ENCODE data around the gene WNT3A.
A peak's percentile ranks its signal among the peaks of the same experiment; 100 is the strongest.

WNT3A gene

GRCh38 chr1:228034954-228035837, 28.4 kb downstream of the WNT3A start:
- no peak overlapping the region for H3K27ac ChIP-seq (ENCODE audit: insufficient read depth, low read depth, low read length, poor library complexity, severe bottlenecking)
- H3K27me3 ChIP-seq (ENCODE audit: control insufficient read depth, insufficient read depth, low read length, poor library complexity, severe bottlenecking), result peaks cover 42% of the 10 kb centered on the region
- WGBS, 2 experiments, result 87 to 89% methylated on average over 16 of the region's 16 CpGs
- H3K36me3 ChIP-seq (ENCODE audit: control insufficient read depth, insufficient read depth, low read length), result no peaks in the 10 kb centered on the region
- H3K4me1 ChIP-seq (ENCODE audit: control insufficient read depth, insufficient read depth, low read length), result peaks cover 45% of the 10 kb centered on the region
- no peaks in the 10 kb centered on the region for H3K9me3 ChIP-seq (ENCODE audit: control insufficient read depth, low read length)
- no peak overlapping the region for H3K4me3 ChIP-seq (ENCODE audit: insufficient read depth, low read depth, low read length)

DNA sequence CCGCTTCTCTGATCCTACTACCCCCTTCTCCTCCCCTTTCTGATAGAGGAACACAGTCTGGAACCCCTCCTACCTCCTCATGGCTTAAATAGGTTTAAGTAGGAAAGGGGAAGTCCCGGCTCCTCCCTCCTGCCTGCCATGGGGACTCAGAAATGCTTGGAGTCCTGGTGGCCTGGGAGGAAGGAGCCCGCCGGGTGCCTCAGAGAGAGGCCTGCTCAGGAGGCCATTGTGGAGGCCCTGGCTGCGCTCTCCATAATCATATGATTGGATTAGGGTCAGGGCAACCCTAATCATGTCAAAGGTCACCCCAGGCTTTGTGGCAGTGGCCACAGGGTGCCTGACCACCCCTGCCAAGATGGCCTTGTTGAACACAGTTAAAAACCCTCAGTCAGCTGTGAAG, 29.0 kb downstream of the WNT3A start:
- Histone ChIP-seq H3K27me3 (ENCODE audit: control insufficient read depth, insufficient read depth, low read length, poor library complexity, severe bottlenecking) (peaks cover 43% of the 10 kb centered on the region), H3K27ac (ENCODE audit: insufficient read depth, low read depth, low read length, poor library complexity, severe bottlenecking) (no peak overlapping the region), H3K36me3 (ENCODE audit: control insufficient read depth, insufficient read depth, low read length) (no peaks in the 10 kb centered on the region), H3K4me1 (ENCODE audit: control insufficient read depth, insufficient read depth, low read length) (peaks cover 45% of the 10 kb centered on the region), H3K9me3 (ENCODE audit: control insufficient read depth, low read length) (no peaks in the 10 kb centered on the region), H3K4me3 (ENCODE audit: insufficient read depth, low read depth, low read length) (no peak overlapping the region)
- WGBS, 2 experiments, result 25 to 41% methylated on average over 4 of the region's 5 CpGs

DNA sequence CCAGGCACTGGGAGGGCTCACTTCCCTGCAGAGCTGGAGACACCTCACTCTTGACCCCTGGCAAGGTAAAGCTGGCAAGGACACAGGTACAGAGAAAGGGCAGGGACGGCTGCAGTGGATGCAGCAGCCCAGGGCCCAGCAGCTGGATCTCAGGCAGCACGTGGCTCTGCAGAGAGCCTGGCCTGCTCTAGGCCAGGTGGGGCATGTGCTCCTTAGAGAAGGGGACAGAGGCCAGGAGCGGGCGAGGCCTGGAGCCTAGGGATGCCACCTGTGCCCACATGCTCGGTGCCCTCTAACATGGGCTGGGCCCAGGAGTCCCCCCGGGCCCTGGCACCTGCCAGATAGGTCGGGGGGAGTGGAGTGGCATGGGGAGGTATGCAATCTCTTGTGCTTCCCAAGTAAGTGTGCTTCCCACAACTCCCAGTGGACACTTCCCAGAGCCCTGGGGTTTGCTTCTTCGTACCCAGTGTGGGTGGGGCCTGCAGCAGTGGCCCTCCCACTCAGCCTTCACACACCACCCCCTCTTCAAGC, 30.0 kb downstream of the WNT3A start:
- WGBS, 2 experiments, result 66 to 72% methylated on average over 8 of the region's 8 CpGs
- Histone ChIP-seq H3K27ac (ENCODE audit: insufficient read depth, low read depth, low read length, poor library complexity, severe bottlenecking) (peak overlapping the region; percentile 88), H3K9me3 (ENCODE audit: control insufficient read depth, low read length) (no peaks in the 10 kb centered on the region), H3K27me3 (ENCODE audit: control insufficient read depth, insufficient read depth, low read length, poor library complexity, severe bottlenecking) (peaks cover 50% of the 10 kb centered on the region), H3K4me1 (ENCODE audit: control insufficient read depth, insufficient read depth, low read length) (peaks cover 45% of the 10 kb centered on the region), H3K4me3 (ENCODE audit: insufficient read depth, low read depth, low read length) (peak overlapping the region; percentile 0), H3K36me3 (ENCODE audit: control insufficient read depth, insufficient read depth, low read length) (no peaks in the 10 kb centered on the region)

DNA sequence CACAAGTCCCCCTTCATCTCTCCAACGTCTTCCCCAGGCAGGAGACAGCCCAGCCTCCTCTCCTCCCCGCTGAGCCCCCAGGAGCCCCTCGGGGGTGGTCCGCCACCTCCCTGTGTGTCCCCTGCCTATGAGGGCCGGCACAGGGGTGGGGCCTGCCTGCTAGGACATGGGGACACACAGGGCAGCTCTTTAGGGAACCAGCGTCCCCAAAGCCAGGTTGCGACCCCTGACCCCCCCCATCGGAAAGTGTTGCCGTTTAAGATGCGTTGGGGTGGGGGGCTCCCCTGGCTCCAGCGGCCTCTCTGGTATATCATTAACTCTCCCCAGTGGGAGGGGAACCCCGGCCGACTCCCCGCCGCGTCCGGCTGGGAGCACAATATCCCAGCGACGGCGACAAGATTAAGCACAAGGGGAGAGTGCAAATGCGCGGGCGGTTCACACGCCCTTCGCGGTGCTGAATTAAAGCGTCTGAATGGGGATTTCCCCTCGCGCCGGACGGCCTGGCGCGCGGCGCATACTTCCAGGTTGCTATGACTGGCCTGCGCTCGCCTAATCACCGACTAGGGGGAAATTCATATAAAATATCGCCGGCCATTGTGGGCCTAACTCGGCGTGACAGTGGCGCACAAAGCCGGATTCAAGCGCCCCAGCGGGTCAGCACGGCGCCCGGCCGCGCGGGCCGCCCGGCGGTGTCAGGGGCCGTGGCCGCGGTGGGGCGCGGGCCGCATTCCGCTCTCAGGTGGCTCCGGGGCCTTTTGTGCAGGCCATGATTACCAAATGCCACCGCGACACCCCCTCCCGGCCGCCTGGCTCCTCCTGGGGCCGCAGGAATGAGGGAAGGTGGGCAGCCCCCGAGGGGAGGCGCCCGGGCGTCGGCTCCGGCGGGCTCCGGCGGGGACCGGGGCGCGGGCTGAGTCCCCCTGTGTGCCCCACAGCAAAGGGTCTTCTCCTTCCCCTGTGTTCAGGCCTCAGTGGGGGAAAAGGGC, 30.9 kb downstream of the WNT3A start:
- peak overlapping the region; percentile 88 for H3K27ac ChIP-seq (ENCODE audit: insufficient read depth, low read depth, low read length, poor library complexity, severe bottlenecking)
- H3K4me1 ChIP-seq (ENCODE audit: control insufficient read depth, insufficient read depth, low read length), result peaks cover 45% of the 10 kb centered on the region
- peaks cover 50% of the 10 kb centered on the region for H3K27me3 ChIP-seq (ENCODE audit: control insufficient read depth, insufficient read depth, low read length, poor library complexity, severe bottlenecking)
- WGBS, 2 experiments, result 3 to 4% methylated on average over 80 of the region's 80 CpGs
- no peaks in the 10 kb centered on the region for H3K9me3 ChIP-seq (ENCODE audit: control insufficient read depth, low read length)
- H3K36me3 ChIP-seq (ENCODE audit: control insufficient read depth, insufficient read depth, low read length), result no peaks in the 10 kb centered on the region
- peak overlapping the region; percentile 0 for H3K4me3 ChIP-seq (ENCODE audit: insufficient read depth, low read depth, low read length)

DNA sequence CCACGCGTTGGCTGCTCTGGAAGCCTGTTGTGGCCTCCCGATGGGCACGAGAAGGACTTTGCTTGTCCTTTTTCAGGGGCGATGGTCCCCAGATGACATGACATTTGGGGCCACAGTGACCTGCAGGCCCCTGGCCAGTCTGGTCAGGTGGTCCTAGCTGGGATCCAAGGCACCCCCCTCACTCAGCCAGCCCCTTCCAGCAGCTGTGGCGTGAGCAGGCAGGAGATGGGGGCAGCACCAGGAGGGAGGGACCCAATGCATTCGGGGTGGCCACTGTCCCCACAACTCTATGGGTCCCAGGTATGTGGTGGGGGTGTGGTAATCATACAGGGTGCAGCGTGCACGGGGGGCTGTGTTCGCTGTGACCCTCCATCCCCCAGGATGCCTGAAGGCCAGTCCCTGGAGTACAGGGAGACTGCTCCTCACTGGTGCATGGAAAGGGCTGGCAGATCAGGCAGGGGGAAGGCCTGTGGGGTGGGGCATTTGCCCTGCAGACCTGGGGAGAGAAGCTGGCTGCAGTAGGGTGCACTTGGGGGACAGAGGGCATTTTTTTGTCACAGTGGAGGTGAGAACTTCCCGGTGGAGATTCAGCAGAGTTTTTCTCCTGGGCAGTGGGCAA, 31.7 kb downstream of the WNT3A start:
- Histone ChIP-seq H3K27me3 (ENCODE audit: control insufficient read depth, insufficient read depth, low read length, poor library complexity, severe bottlenecking) (peaks cover 52% of the 10 kb centered on the region), H3K4me1 (ENCODE audit: control insufficient read depth, insufficient read depth, low read length) (peaks cover 45% of the 10 kb centered on the region), H3K4me3 (ENCODE audit: insufficient read depth, low read depth, low read length) (peak overlapping the region; percentile 0), H3K27ac (ENCODE audit: insufficient read depth, low read depth, low read length, poor library complexity, severe bottlenecking) (peak overlapping the region; percentile 84), H3K9me3 (ENCODE audit: control insufficient read depth, low read length) (no peaks in the 10 kb centered on the region), H3K36me3 (ENCODE audit: control insufficient read depth, insufficient read depth, low read length) (no peaks in the 10 kb centered on the region)
- WGBS, 2 experiments, result 64 to 67% methylated on average over 11 of the region's 11 CpGs

GRCh38 chr1:228039006-228039903, 32.5 kb downstream of the WNT3A start:
- H3K36me3 ChIP-seq (ENCODE audit: control insufficient read depth, insufficient read depth, low read length), result no peaks in the 10 kb centered on the region
- WGBS, 2 experiments, result 81 to 87% methylated on average over 8 of the region's 8 CpGs
- H3K4me1 ChIP-seq (ENCODE audit: control insufficient read depth, insufficient read depth, low read length), result peaks cover 46% of the 10 kb centered on the region
- H3K27me3 ChIP-seq (ENCODE audit: control insufficient read depth, insufficient read depth, low read length, poor library complexity, severe bottlenecking), result peaks cover 54% of the 10 kb centered on the region
- no peak overlapping the region for H3K27ac ChIP-seq (ENCODE audit: insufficient read depth, low read depth, low read length, poor library complexity, severe bottlenecking)
- H3K9me3 ChIP-seq (ENCODE audit: control insufficient read depth, low read length), result no peaks in the 10 kb centered on the region
- H3K4me3 ChIP-seq (ENCODE audit: insufficient read depth, low read depth, low read length), result no peak overlapping the region

GRCh38 chr1:228039986-228040385, 33.2 kb downstream of the WNT3A start:
- WGBS, 2 experiments, result 88 to 93% methylated on average over 3 of the region's 3 CpGs
- Histone ChIP-seq H3K9me3 (ENCODE audit: control insufficient read depth, low read length) (no peaks in the 10 kb centered on the region), H3K27ac (ENCODE audit: insufficient read depth, low read depth, low read length, poor library complexity, severe bottlenecking) (no peak overlapping the region), H3K27me3 (ENCODE audit: control insufficient read depth, insufficient read depth, low read length, poor library complexity, severe bottlenecking) (peaks cover 51% of the 10 kb centered on the region), H3K4me1 (ENCODE audit: control insufficient read depth, insufficient read depth, low read length) (peaks cover 49% of the 10 kb centered on the region), H3K36me3 (ENCODE audit: control insufficient read depth, insufficient read depth, low read length) (no peaks in the 10 kb centered on the region), H3K4me3 (ENCODE audit: insufficient read depth, low read depth, low read length) (no peak overlapping the region)

DNA sequence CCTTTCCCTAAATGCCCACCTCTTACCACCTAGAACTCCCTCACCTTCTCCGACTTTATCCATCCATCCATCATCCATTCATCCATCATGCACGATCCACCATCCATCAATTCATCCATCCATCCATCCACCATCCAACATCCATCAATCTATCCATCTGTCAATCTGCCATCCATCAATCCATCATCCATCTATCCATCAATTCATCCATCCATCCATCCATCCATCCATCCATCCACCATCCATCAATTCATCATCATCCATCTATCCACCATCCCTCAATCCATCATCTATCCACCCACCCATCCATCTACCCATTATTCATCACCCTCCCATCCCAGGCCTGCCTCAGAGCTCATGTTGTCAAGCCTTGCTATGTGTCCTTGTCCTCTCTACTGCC, 34.5 kb downstream of the WNT3A start:
- H3K4me3 ChIP-seq (ENCODE audit: insufficient read depth, low read depth, low read length), result no peak overlapping the region
- H3K4me1 ChIP-seq (ENCODE audit: control insufficient read depth, insufficient read depth, low read length), result peaks cover 39% of the 10 kb centered on the region
- H3K36me3 ChIP-seq (ENCODE audit: control insufficient read depth, insufficient read depth, low read length), result no peaks in the 10 kb centered on the region
- H3K27me3 ChIP-seq (ENCODE audit: control insufficient read depth, insufficient read depth, low read length, poor library complexity, severe bottlenecking), result peaks cover 50% of the 10 kb centered on the region
- H3K9me3 ChIP-seq (ENCODE audit: control insufficient read depth, low read length), result no peaks in the 10 kb centered on the region
- no peak overlapping the region for H3K27ac ChIP-seq (ENCODE audit: insufficient read depth, low read depth, low read length, poor library complexity, severe bottlenecking)
- WGBS, 2 experiments, result 82 to 88% methylated on average over 2 of the region's 2 CpGs

DNA sequence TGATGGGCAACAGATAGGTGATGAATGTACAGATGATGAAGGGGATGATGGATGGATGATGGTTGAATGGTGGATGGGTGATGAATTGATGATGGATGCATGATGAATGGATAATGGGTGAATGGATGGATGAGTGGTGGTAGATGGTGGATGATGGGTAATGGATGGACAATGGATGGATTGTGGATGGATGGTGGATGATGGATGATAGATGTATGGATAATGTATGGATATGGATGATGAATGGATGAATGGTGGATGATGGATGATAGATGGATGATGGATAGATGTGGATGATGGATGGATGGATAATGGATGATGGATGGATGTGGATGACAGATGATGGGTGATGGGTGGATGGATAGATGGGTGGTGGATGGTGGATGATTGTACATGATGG, 35.7 kb downstream of the WNT3A start:
- Histone ChIP-seq H3K9me3 (ENCODE audit: control insufficient read depth, low read length) (no peaks in the 10 kb centered on the region), H3K27ac (ENCODE audit: insufficient read depth, low read depth, low read length, poor library complexity, severe bottlenecking) (no peak overlapping the region), H3K27me3 (ENCODE audit: control insufficient read depth, insufficient read depth, low read length, poor library complexity, severe bottlenecking) (peaks cover 46% of the 10 kb centered on the region), H3K36me3 (ENCODE audit: control insufficient read depth, insufficient read depth, low read length) (no peaks in the 10 kb centered on the region), H3K4me3 (ENCODE audit: insufficient read depth, low read depth, low read length) (no peak overlapping the region), H3K4me1 (ENCODE audit: control insufficient read depth, insufficient read depth, low read length) (peaks cover 28% of the 10 kb centered on the region)
